ENCODE results near the gene ZNF440.
A peak's percentile ranks its signal among the peaks of the same experiment; 100 is the strongest.
"Not testable (repeated sequence)": the region's sequence is repeated elsewhere in the genome, so short reads cannot be mapped to it uniquely, and the experiment has no call there.

The ZNF440 gene

GRCh38 chr19:11828957-11829876 is 15.1 kb downstream of the ZNF440 start:
- DNase-seq = not testable (repeated sequence)

- DNase-seq = no peak
Measured at GRCh38 chr19:11832253-11832912, 18.3 kb downstream of the ZNF440 start.

GRCh38 chr19:11833541-11833940 is 19.5 kb downstream of the ZNF440 start:
- no peak for DNase-seq

- DNase-seq = not testable (repeated sequence)
Measured at GRCh38 chr19:11835626-11836066, 21.6 kb downstream of the ZNF440 start.

- no peak for DNase-seq
Measured at GRCh38 chr19:11843722-11844121, 29.6 kb downstream of the ZNF440 start.

- DNase-seq = not testable (repeated sequence)
Measured at GRCh38 chr19:11847615-11848014, 33.5 kb downstream of the ZNF440 start.

GRCh38 chr19:11848200-11848593 is 34.1 kb downstream of the ZNF440 start:
- DNase-seq = no peak

- peak; percentile 91 for DNase-seq
Measured at GRCh38 chr19:11848594-11849469, 34.8 kb downstream of the ZNF440 start, which contains the start of gene ZNF439. Gene ZNF439, plus strand, starts transcription at chr19:11848726. Its CDS starts 142 bp downstream, at chr19:11848868.

GRCh38 chr19:11850289-11850688 is 36.2 kb downstream of the ZNF440 start:
- DNase-seq = not testable (repeated sequence)

- DNase-seq = no peak
Measured at GRCh38 chr19:11853358-11853757, 39.3 kb downstream of the ZNF440 start.

GRCh38 chr19:11856596-11857250 is 42.6 kb downstream of the ZNF440 start:
- no peak for DNase-seq

GRCh38 chr19:11860721-11861120 is 46.6 kb downstream of the ZNF440 start:
- no peak for DNase-seq

GRCh38 chr19:11861301-11861700 is 47.2 kb downstream of the ZNF440 start:
- no peak for DNase-seq

- DNase-seq = not testable (repeated sequence)
Measured at GRCh38 chr19:11867766-11868165, 53.7 kb downstream of the ZNF440 start.

- no peak for DNase-seq
Measured at GRCh38 chr19:11868188-11868587, 54.1 kb downstream of the ZNF440 start.

- DNase-seq = no peak
Measured at GRCh38 chr19:11872624-11873023, 58.6 kb downstream of the ZNF440 start.

- DNase-seq = no peak
Measured at GRCh38 chr19:11873762-11874161, 59.7 kb downstream of the ZNF440 start.

GRCh38 chr19:11879687-11880266 is 65.7 kb downstream of the ZNF440 start:
- peak; percentile 48 for DNase-seq

- no peak for DNase-seq
Measured at GRCh38 chr19:11880598-11880997, 66.5 kb downstream of the ZNF440 start.

GRCh38 chr19:11881151-11881800 is 67.2 kb downstream of the ZNF440 start:
- peak; percentile 66 for DNase-seq

GRCh38 chr19:11882606-11883005 is 68.5 kb downstream of the ZNF440 start:
- DNase-seq = no peak
